Mucosa of rectum (tissue), 2 donors: ENCODE data around the gene KLK2.

Source experiments
- H3K27ac ChIP-seq, 2 donors: one replicate each; pipeline ENCODE4 v1.7.0; 2013; ENCODE audit warnings: inconsistent platforms in 2 of 2, low read depth in 2 of 2, low read length in 2 of 2
- H3K27me3 ChIP-seq, 2 donors: one replicate each; pipeline ENCODE4 v1.7.0; 2013; ENCODE audit warnings: low read length in 2 of 2; ENCODE audit not compliant: control insufficient read depth in 2 of 2, insufficient read depth in 2 of 2
- H3K36me3 ChIP-seq, 2 donors: one replicate each; pipeline ENCODE4 v1.7.0; 2013; ENCODE audit warnings: low read length in 2 of 2; ENCODE audit not compliant: control insufficient read depth in 2 of 2, insufficient read depth in 2 of 2
- H3K4me1 ChIP-seq, 2 donors: one replicate each; pipeline ENCODE4 v1.7.0; 2013; ENCODE audit warnings: low read length in 2 of 2, mild to moderate bottlenecking in 1 of 2; ENCODE audit not compliant: control insufficient read depth in 2 of 2, insufficient read depth in 2 of 2
- H3K4me3 ChIP-seq, 2 donors: one replicate each; pipeline ENCODE4 v1.7.0; 2013; ENCODE audit warnings: low read length in 2 of 2
- H3K9ac ChIP-seq, 2 donors: one replicate each; pipeline ENCODE4 v1.7.0; 2013; ENCODE audit warnings: low read length in 2 of 2, low read depth in 1 of 2, mild to moderate bottlenecking in 1 of 2
- H3K9me3 ChIP-seq, 2 donors: one replicate each; pipeline ENCODE4 v1.7.0; 2013; ENCODE audit warnings: low read length in 2 of 2; ENCODE audit not compliant: control insufficient read depth in 2 of 2
- donor health status: healthy.
- donor health status: Normal muscosa, but diverticular disease.

The KLK2 gene

DNA sequence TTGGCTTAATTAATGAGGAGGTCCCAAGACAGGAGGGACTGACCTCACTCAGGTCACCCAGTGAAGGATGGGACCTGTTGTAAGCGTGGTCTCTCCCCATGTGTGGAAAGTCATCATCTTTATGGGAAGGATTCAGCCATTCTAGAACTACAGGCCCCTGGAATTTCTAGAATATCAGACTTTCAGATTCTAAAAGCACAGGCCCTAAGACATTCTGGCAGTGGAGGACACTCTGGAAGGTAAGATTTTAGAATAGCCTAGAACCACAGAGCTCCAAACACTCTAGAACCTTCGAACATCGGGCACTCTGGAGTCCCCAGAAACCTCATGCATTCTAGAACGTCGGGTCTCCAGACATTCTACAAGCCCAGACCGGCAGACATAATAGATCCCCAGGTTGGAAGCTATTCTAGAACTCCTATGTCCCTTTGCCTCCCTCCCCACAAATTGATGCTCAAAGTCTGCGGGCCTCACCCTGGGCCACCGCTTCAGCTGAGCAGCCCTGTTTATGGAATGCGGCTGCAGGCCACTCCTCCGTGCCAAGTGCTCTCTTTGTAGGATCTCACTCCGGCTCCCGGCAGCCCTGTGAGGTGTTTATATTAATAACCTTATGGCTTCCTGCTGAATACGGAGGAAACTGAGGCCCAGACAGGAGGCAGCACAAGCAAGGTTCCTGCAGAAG lies 38.0 kb upstream of the KLK2 start:
- peak overlapping the region; percentile 68 for H3K9ac ChIP-seq
- peaks cover 0 to 4% of the 10 kb centered on the region in 2 donors for H3K27me3 ChIP-seq
- no peaks in the 10 kb centered on the region for H3K9me3 ChIP-seq
- peak overlapping the region; percentile 63 to 80 for H3K4me3 ChIP-seq
- H3K4me1 ChIP-seq = peaks cover 8 to 18% of the 10 kb centered on the region in 2 donors
- H3K36me3 ChIP-seq = no peaks in the 10 kb centered on the region
- H3K27ac ChIP-seq = peak overlapping the region; percentile 43 to 67

DNA sequence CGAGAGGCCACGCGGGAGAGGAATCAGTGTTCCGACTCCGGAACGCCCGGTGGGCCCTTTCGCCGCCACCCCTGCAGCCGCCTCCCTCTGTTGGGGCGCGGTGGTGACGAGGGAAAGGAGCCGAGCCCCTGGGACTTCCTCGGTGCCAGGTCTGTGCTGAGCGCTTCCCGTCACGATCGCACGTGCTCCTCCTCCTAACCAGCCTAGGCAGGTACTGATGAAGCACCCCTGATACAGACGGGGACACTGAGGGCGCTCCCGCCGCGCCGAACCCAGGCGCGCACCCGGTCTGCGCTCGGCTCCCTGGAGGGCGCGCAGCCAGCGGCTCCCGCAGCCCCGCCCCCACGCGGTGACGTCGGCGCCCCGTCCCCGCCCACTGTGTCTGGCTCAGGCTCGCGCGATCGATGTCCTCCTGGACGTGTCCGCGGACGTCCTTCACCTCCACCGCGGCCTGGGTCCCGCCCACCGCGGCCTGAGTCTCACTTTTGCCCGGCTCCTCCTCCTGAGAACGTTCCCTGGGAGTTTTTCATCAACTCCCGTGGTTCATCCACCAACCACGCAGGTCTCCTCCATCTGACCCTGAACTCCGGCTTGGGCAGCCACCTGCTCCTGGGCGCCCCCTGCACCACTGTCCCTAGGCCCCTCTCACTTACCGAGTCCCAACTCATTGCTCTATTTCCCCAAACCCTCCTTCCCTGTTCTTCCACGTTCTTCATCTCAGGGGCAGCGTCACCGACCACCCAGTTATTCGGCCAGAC lies 37.3 kb upstream of the KLK2 start:
- Histone ChIP-seq H3K27ac (peak overlapping the region; percentile 56 to 67), H3K9me3 (no peaks in the 10 kb centered on the region), H3K4me1 (peaks cover 8 to 18% of the 10 kb centered on the region in 2 donors), H3K27me3 (peaks cover 0 to 4% of the 10 kb centered on the region in 2 donors), H3K4me3 (peak overlapping the region; percentile 63 to 80), H3K36me3 (no peaks in the 10 kb centered on the region), H3K9ac (peak overlapping the region; percentile 68)

DNA sequence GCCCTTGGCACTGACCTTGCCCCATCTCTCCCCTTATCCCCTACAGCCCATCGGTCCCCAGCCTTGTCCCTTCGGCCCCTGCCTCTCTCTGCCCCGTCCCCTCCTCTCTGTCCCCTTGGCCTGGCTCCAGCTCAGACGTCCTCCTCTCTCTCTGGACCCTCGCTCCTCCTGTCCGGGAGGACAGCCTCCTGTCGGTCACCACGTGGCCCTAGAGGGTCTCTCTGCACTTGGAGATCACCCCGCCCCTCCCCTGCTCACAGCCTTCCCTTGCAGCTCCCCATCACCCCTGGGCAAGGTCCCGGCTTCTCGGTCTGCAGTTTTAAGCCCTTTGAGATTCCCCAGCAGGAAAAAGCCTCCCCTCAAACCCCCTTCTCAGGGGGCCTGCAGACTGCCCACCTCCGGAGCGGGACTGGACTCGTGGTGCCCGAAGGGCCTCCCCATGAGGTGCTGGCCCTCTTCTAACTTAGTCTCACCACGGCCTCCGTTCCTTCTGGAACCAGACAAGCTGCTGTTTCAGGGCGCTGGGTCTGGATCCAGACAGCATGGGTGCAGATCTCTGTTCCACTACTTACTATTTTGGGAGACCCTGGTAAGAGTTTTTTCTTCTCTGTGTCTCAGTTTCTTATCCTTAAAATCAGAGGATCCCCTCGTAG lies 36.6 kb upstream of the KLK2 start:
- Histone ChIP-seq H3K27ac (peak overlapping the region; percentile 56 to 67), H3K4me1 (peaks cover 8 to 18% of the 10 kb centered on the region in 2 donors), H3K4me3 (peak overlapping the region; percentile 63 to 80), H3K36me3 (no peaks in the 10 kb centered on the region), H3K9me3 (no peaks in the 10 kb centered on the region), H3K27me3 (peaks cover 0 to 4% of the 10 kb centered on the region in 2 donors), H3K9ac (peak overlapping the region; percentile 41 to 68)

DNA sequence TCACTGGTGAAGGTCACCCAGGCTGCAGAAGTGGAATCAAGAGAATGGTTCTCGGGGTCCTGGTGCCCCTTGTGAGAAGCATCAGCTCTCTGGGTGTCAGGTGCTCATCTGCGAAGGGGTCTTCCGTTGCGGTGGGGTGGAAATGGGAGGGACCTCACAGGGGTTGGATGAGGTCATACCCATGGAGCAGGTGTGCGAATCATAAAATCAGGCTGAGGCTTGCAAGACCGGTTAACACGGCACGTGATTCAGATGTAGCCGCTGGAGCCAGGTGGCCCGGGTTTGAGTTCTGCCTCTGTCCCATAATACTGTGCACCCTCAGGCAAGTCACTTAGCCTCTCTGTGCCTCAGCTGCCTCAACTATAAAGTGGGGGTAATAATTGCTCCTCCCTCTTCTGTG lies 35.9 kb upstream of the KLK2 start:
- peaks cover 0 to 4% of the 10 kb centered on the region in 2 donors for H3K27me3 ChIP-seq
- H3K27ac ChIP-seq = peak overlapping the region; percentile 56 to 67
- H3K9ac ChIP-seq = peak overlapping the region in 1 of 2 donors; percentile 68
- no peak overlapping the region for H3K4me3 ChIP-seq
- H3K4me1 ChIP-seq = peaks cover 8 to 18% of the 10 kb centered on the region in 2 donors
- no peaks in the 10 kb centered on the region for H3K36me3 ChIP-seq
- no peaks in the 10 kb centered on the region for H3K9me3 ChIP-seq

DNA sequence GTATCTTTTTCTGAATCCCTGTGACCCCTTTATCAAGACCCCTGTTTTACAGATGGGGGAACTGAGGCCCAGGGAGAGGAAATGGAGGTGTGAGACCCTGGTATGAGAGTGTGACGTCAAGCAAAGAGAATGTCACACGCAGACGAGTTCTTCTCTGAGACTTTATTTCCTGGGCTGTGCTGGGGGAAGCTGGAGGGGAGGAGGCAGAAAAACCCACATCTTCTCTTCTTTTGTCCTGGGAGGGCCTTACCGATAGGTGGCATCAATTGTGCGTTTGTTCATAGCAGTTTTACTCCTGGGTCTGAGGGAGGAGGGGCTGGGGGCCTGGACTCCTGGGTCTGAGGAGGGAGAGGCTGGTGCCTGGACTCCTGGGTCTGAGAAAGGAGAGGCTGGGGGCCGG lies 35.0 kb upstream of the KLK2 start:
- no peaks in the 10 kb centered on the region for H3K36me3 ChIP-seq
- H3K27ac ChIP-seq = no peak overlapping the region
- H3K9ac ChIP-seq = no peak overlapping the region
- peaks cover 8 to 18% of the 10 kb centered on the region in 2 donors for H3K4me1 ChIP-seq
- H3K27me3 ChIP-seq = peaks cover 0 to 4% of the 10 kb centered on the region in 2 donors
- H3K9me3 ChIP-seq = no peaks in the 10 kb centered on the region
- no peak overlapping the region for H3K4me3 ChIP-seq

DNA sequence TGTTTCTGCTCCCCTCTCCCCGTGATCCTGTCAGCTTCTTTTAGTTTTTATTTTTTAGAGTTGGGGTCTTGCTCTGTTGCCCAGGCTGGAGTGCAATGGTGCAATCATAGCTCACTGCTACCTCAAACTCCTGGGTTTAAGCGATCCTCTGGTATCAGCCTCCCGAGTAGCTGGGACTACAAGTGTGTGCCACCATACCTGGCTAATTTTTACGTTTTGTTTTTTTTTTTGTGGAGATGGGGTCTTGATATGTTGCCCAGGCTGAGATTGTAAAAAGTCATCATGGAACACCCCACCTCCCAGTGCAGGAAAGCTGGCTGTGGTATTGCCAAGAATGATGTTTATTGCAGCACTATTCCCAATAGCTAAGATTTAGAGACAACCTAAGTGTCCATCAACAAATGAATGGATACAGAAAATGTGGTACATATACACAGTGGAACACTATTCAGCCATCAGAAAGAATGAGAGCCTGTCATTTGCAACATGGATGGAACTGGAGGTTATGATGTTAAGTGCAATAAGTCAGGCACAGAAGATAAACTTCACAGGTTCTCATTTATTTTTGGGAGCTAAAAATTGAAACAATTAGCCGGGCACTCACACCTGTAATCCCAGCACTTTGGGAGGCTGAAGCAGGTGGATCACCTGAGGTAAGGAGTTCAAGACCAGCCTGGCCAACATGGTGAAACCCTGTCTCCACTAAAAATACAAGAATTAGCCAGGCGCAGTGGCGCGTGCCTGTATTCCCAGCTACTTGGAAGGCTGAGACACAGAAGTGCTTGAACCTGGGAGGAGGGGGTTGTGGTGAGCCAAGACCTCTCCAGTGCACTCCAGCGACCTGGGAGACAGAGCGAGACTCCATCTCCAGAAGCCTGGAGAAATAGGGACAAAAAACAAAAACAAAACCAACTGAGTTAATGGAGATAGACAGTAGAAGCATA lies 33.3 kb upstream of the KLK2 start:
- no peaks in the 10 kb centered on the region for H3K36me3 ChIP-seq
- H3K9me3 ChIP-seq = no peaks in the 10 kb centered on the region
- H3K9ac ChIP-seq = no peak overlapping the region

DNA sequence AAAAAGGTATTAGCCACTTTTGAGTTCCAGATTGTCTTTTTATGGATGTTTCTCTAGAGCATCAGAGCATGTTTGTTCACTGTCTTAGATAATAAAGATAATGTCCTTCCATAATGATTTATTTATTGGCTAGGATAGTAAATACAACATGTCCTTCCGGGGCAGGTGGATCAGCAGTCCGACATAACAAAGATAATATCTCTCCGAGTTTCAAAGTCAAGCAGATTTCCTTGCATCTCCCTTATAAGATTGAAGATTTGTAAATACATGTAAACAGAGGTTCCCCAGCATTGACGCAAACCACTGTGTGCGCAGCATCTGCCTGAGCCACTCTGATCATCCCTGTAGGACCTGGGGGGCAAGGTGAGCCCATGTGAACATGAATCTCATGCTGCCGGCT lies 31.1 kb upstream of the KLK2 start:
- peaks cover 2 to 5% of the 10 kb centered on the region in 2 donors for H3K4me1 ChIP-seq
- H3K36me3 ChIP-seq = no peaks in the 10 kb centered on the region
- H3K27ac ChIP-seq = no peak overlapping the region
- no peak overlapping the region for H3K4me3 ChIP-seq
- peaks cover 0 to 2% of the 10 kb centered on the region in 2 donors for H3K27me3 ChIP-seq
- no peaks in the 10 kb centered on the region for H3K9me3 ChIP-seq
- no peak overlapping the region for H3K9ac ChIP-seq

More for the DNA sequence above, 33.3 kb upstream of the KLK2 start:
- Histone ChIP-seq H3K4me3 (no peak overlapping the region), H3K27me3 (peaks cover 0 to 4% of the 10 kb centered on the region in 2 donors), H3K4me1 (peaks cover 8 to 18% of the 10 kb centered on the region in 2 donors), H3K27ac (no peak overlapping the region)

DNA sequence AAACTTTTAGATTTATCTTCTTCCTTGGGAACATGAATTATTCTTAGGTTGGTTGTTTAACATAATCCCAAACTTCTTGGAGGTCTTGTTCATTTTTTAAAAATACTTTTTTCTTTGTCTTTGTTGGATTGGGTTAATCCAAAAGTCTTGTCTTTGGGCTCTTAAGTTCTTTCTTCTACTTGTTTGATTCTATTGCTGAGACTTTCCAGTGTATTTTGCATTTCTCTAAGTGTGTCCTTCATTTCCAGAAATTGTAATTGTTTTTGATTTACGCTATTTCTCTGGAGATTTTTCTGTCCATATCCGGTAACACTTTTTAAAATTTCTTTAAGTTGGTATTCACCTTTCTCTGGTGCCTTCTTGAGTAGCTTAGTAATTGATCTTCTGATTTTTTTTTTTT lies 30.0 kb upstream of the KLK2 start:
- Histone ChIP-seq H3K4me3 (no peak overlapping the region), H3K27ac (no peak overlapping the region), H3K9ac (no peak overlapping the region), H3K9me3 (no peaks in the 10 kb centered on the region), H3K27me3 (peaks cover 0 to 1% of the 10 kb centered on the region in 2 donors), H3K36me3 (no peaks in the 10 kb centered on the region), H3K4me1 (no peaks in the 10 kb centered on the region)

DNA sequence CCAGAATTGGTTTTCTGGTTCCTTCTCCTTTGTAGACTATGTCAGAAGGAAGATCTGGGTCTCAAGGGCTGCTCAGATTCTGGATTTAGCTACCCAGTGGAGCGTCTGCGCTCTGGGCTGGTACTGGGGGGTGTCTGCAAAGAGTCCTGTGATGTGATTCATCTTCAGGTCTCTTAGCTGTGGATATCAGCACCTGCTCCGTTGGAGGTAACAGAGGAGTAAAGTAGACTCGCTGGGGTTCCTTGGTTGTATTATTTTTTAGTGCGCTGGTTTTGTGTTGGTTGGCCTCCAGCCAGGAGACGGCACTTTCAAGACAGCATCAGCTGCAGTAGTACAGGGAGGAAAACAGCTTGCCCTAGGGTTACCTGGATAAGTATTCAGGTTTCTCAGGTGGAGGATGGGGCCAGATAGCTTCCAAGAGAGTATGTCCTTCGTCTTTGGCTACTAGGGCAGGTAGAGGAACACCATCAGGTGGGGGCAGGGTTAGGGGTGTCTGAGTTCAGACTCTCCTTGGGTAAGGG lies 29.5 kb upstream of the KLK2 start:
- no peaks in the 10 kb centered on the region for H3K4me1 ChIP-seq
- no peak overlapping the region for H3K27ac ChIP-seq
- H3K9ac ChIP-seq = no peak overlapping the region
- no peaks in the 10 kb centered on the region for H3K27me3 ChIP-seq
- no peak overlapping the region for H3K4me3 ChIP-seq
- no peaks in the 10 kb centered on the region for H3K9me3 ChIP-seq
- no peaks in the 10 kb centered on the region for H3K36me3 ChIP-seq
